CD4-positive, alpha-beta T cell (primary cell): ENCODE data around the gene LETM1. TPM values are rescaled to one million over a fixed set of nuclear protein-coding genes. Genes with fewer than 3 reads are reported as not detected.
A peak's percentile ranks its signal among the peaks of the same experiment; 100 is the strongest.

Source experiments
- ATAC-seq: fragments of 200-7000 bp; cut with Tn5 transposase; one replicate; pipeline ENCODE4 v1.10.0; 2022; ENCODE audit warnings: mild to moderate bottlenecking; ENCODE audit not compliant: poor library complexity
- CTCF ChIA-PET: fragments of 350-600 bp; sonication (Branson Sonifier 250); formaldehyde crosslinking; loops from one replicate; lab custom pipeline; 2021; ENCODE audit warnings: antibody characterized with exemption, inconsistent platforms; lab: Charles Lee
- POLR2A ChIA-PET: fragments of 350-600 bp; sonication (Branson Sonifier 250); formaldehyde crosslinking; loops from one replicate; lab custom pipeline; 2021; ENCODE audit warnings: antibody characterized with exemption, inconsistent platforms; lab: Charles Lee
- DNase-seq, 14 experiments: peaks; one replicate each; pipeline ENCODE4 v3.0.0-alpha.2; 2013 to 2020; ENCODE audit warnings: mixed read lengths in 2 of 14
- H3K27ac ChIP-seq, 2 donors: one replicate each; pipeline versions ENCODE4 v1.5.1 to v1.7.0; 2013; ENCODE audit warnings: low read length in 2 of 2, low read depth in 1 of 2, mild to moderate bottlenecking in 1 of 2
- H3K27me3 ChIP-seq, 2 experiments: 1 replicate in 1 of 2; 2 replicates in 1 of 2; pipeline versions ENCODE4 v1.6.1 to v1.7.0; 2013; ENCODE audit warnings: low read length in 2 of 2, control low read depth in 1 of 2, mild to moderate bottlenecking in 1 of 2, moderate library complexity in 1 of 2; ENCODE audit not compliant: insufficient read depth in 2 of 2, control insufficient read depth in 1 of 2
- H3K36me3 ChIP-seq: one replicate; pipeline ENCODE4 v1.6.1; 2013; ENCODE audit warnings: low read length, control low read depth; ENCODE audit not compliant: insufficient read depth
- H3K4me1 ChIP-seq: one replicate; pipeline ENCODE4 v1.6.1; 2013; ENCODE audit warnings: low read length, control low read depth; ENCODE audit not compliant: insufficient read depth
- H3K4me3 ChIP-seq: one replicate; pipeline ENCODE4 v1.5.1; 2013; ENCODE audit warnings: mild to moderate bottlenecking, low read length, moderate library complexity
- H3K9me3 ChIP-seq, 2 experiments: 1 replicate in 1 of 2; 2 replicates in 1 of 2; pipeline versions ENCODE4 v1.6.1 to v1.7.0; 2013; ENCODE audit warnings: low read length in 2 of 2, mild to moderate bottlenecking in 2 of 2, control low read depth in 1 of 2, moderate library complexity in 1 of 2; ENCODE audit not compliant: control insufficient read depth in 1 of 2, insufficient read depth in 1 of 2
- H3K27ac Mint-ChIP-seq: one replicate; pipeline ENCODE4 v1.8.0; 2020; ENCODE audit warnings: mixed read lengths
- H3K27me3 Mint-ChIP-seq: one replicate; pipeline ENCODE4 v1.8.0; 2021; ENCODE audit warnings: mixed read lengths
- H3K36me3 Mint-ChIP-seq: one replicate; pipeline ENCODE4 v1.8.0; 2021; ENCODE audit warnings: low read depth, mixed read lengths
- H3K4me1 Mint-ChIP-seq: one replicate; pipeline ENCODE4 v1.8.0; 2021; ENCODE audit warnings: low read depth, mixed read lengths
- H3K4me3 Mint-ChIP-seq: one replicate; pipeline ENCODE4 v1.8.0; 2020; ENCODE audit warnings: mild to moderate bottlenecking, mixed read lengths
- H3K9me3 Mint-ChIP-seq: one replicate; pipeline ENCODE4 v1.8.0; 2020; ENCODE audit warnings: mixed read lengths
- CTCF ChIP-seq: fragments of 200-600 bp; IDR thresholded peaks from one replicate; pipeline ENCODE4 v1.8.0; 2022; ENCODE audit warnings: antibody characterized with exemption, mild to moderate bottlenecking
- intact Hi-C, 2 experiments: fragments of 100-400 bp; cut with DNase I in 1 of 2; cut with micrococcal nuclease in 1 of 2; formaldehyde crosslinking; loops; one replicate each; pipeline versions ENCODE4 v1.15.1 to v1.9.0; 2023 to 2025; cut with DNase I, micrococcal nuclease
- total RNA-seq, 174 experiments: library from RNA in 2 of 174; stranded (reverse) in 2 of 174; gene quantifications; one replicate each; pipeline ENCODE4 v1.2.3 and lab custom pipeline; 2021 to 2026

The LETM1 gene
- total RNA-seq, 2 experiments from 2014 or later, result 21.2 to 25.2 TPM

- no peak for ATAC-seq
Measured at GRCh38 chr4:1900087-1900433, 44.1 kb upstream of the LETM1 start.

GRCh38 chr4:1899149-1900086, 43.5 kb upstream of the LETM1 start:
- ATAC-seq (peak; percentile 98), DNase-seq (peak; percentile 56 to 90 (median 63))
- no peak overlapping the region for H3K4me3 ChIP-seq
- intact Hi-C loops, result loop anchor here (1.0 to 2.0 kb wide), 5 partner anchors 43 to 151 kb away; partner anchors contain the start of gene LETM1 (in 1 of the 2)
- peaks cover 34% of the 10 kb centered on the region for H3K36me3 ChIP-seq
- TF ChIP-seq CTCF, result peak; percentile 90
- H3K4me3 Mint-ChIP-seq, result no peak overlapping the region
- no peaks in the 10 kb centered on the region for H3K9me3 ChIP-seq
- no peaks in the 10 kb centered on the region for H3K27me3 ChIP-seq
- H3K9me3 Mint-ChIP-seq, result no peaks in the 10 kb centered on the region
- H3K27ac ChIP-seq, result no peak overlapping the region
- ChIA-PET CTCF (interaction anchor here (0.6 to 2.1 kb wide), 13 partner anchors 9 to 155 kb away, joined by 3 to 13 read pairs (median 3); no protein-coding TSS in a partner anchor), POLR2A (interaction anchor here (0.9 to 1.5 kb wide), 4 partner anchors 27 to 176 kb away, joined by 3 to 7 read pairs (median 3); partner anchors contain the start of gene LETM1)
- no peak overlapping the region for H3K27ac Mint-ChIP-seq
- H3K4me1 Mint-ChIP-seq, result peaks cover 10% of the 10 kb centered on the region
- H3K36me3 Mint-ChIP-seq, result peaks cover 46% of the 10 kb centered on the region
- H3K4me1 ChIP-seq, result peaks cover 9% of the 10 kb centered on the region
- no peaks in the 10 kb centered on the region for H3K27me3 Mint-ChIP-seq

More at GRCh38 chr4:1900087-1900433, 44.1 kb upstream of the LETM1 start:
- ChIA-PET CTCF (interaction anchor here (0.6 to 2.1 kb wide), 8 partner anchors 8 to 156 kb away, joined by 3 to 13 read pairs (median 4); no protein-coding TSS in a partner anchor), POLR2A (interaction anchor here (0.9 to 1.5 kb wide), 3 partner anchors 27 to 177 kb away, joined by 3 to 7 read pairs (median 3); partner anchors contain the start of gene LETM1)
- Mint-ChIP-seq H3K27me3 (no peaks in the 10 kb centered on the region), H3K4me1 (peaks cover 6% of the 10 kb centered on the region), H3K27ac (no peak overlapping the region), H3K36me3 (peaks cover 48% of the 10 kb centered on the region), H3K4me3 (no peak overlapping the region), H3K9me3 (no peaks in the 10 kb centered on the region)
- TF ChIP-seq CTCF, result no peak
- H3K27me3 ChIP-seq, result no peaks in the 10 kb centered on the region
- H3K27ac ChIP-seq, result no peak overlapping the region
- no peak for DNase-seq
- peaks cover 37% of the 10 kb centered on the region for H3K36me3 ChIP-seq
- intact Hi-C loops, result no loop called here
- H3K4me3 ChIP-seq, result no peak overlapping the region
- peaks cover 9% of the 10 kb centered on the region for H3K4me1 ChIP-seq
- H3K9me3 ChIP-seq, result no peaks in the 10 kb centered on the region

DNA sequence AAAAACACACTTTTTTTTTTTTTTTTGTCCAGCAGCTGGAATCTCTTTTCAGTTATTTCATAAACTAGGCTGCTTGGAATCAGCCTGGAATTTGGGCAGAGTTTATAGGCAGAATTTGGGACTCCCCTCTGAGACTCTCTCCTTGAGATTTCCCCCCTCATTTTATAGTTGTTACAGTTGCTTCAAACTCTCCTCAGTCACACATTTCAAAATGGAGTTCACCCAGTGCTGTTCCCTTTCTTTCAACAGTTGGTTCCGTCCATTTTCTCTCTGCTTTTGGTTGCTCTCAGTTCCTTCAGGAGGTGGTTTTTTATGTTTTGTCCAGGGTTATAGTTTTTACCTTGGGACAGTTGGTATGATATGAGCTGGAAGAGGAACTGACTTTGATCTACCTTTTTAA, 42.7 kb upstream of the LETM1 start:
- no peaks in the 10 kb centered on the region for H3K27me3 ChIP-seq
- Mint-ChIP-seq H3K27ac (no peak overlapping the region), H3K9me3 (no peaks in the 10 kb centered on the region), H3K27me3 (no peaks in the 10 kb centered on the region), H3K4me1 (peaks cover 10% of the 10 kb centered on the region), H3K4me3 (no peak overlapping the region), H3K36me3 (peaks cover 40% of the 10 kb centered on the region)
- no peak for DNase-seq
- intact Hi-C loops, result loop anchor here (1.0 to 2.0 kb wide), 5 partner anchors 42 to 150 kb away; partner anchors contain the start of gene LETM1 (in 1 of the 2)
- peaks cover 9% of the 10 kb centered on the region for H3K4me1 ChIP-seq
- CTCF ChIA-PET, result interaction anchor here (0.7 to 2.1 kb wide), 9 partner anchors 11 to 154 kb away, joined by 3 to 13 read pairs (median 3); no protein-coding TSS in a partner anchor
- no peak overlapping the region for H3K4me3 ChIP-seq
- POLR2A ChIA-PET, result interaction anchor here (1.3 to 1.5 kb wide), 3 partner anchors 26 to 150 kb away, joined by 3 to 7 read pairs (median 3); partner anchors contain the start of gene LETM1
- no peak overlapping the region for H3K27ac ChIP-seq
- no peaks in the 10 kb centered on the region for H3K9me3 ChIP-seq
- TF ChIP-seq CTCF, result no peak
- H3K36me3 ChIP-seq, result peaks cover 33% of the 10 kb centered on the region
- no peak for ATAC-seq
